Upper lobe of left lung (tissue), 6 donors: Measurements from ENCODE around the gene LHX5. TPM values are rescaled to one million over a fixed set of nuclear protein-coding genes. Genes with fewer than 3 reads are reported as not detected.

Source experiments
- ATAC-seq, 2 donors: fragments of 200-7000 bp; cut with Tn5 transposase; one replicate each; pipeline ENCODE4 v1.9.1; 2022; ENCODE audit warnings: mild to moderate bottlenecking in 2 of 2, moderate library complexity in 2 of 2; ENCODE audit not compliant: low FRiP score in 2 of 2
- DNase-seq, 2 donors: peaks; one replicate each; pipeline ENCODE4 v3.0.0-alpha.2; 2019 to 2020
- H3K27ac ChIP-seq, 4 donors: fragments of 200-600 bp; sonication (generic); one replicate each; pipeline ENCODE4 v1.5.1; 2016 to 2019
- H3K27me3 ChIP-seq, 4 donors: fragments of 200-600 bp; sonication (generic); one replicate each; pipeline ENCODE4 v1.5.1; 2017 to 2019
- H3K36me3 ChIP-seq, 4 donors: fragments of 200-600 bp; sonication (generic); one replicate each; pipeline ENCODE4 v1.5.1; 2016 to 2019
- H3K4me1 ChIP-seq, 4 donors: fragments of 200-600 bp; sonication (generic); one replicate each; pipeline ENCODE4 v1.5.1; 2018 to 2019
- H3K4me3 ChIP-seq, 4 donors: fragments of 200-600 bp; sonication (generic); one replicate each; pipeline ENCODE4 v1.5.1; 2017 to 2019; ENCODE audit warnings: mild to moderate bottlenecking in 2 of 4, moderate library complexity in 1 of 4
- H3K9me3 ChIP-seq, 4 donors: fragments of 200-600 bp; sonication (generic); one replicate each; pipeline ENCODE4 v1.5.1; 2018 to 2019
- EP300 ChIP-seq, 4 donors: sonication (generic); formaldehyde crosslinking; IDR thresholded peaks; one replicate each; pipeline ENCODE4 v1.5.1; 2017; ENCODE audit warnings: antibody characterized with exemption in 4 of 4, control low read depth in 2 of 4
- POLR2A ChIP-seq, 4 donors: fragments of 450-650 bp; IDR thresholded peaks; one replicate each; pipeline ENCODE4 v1.5.1; 2016 to 2017; ENCODE audit warnings: antibody characterized with exemption in 4 of 4, mild to moderate bottlenecking in 2 of 4
- POLR2AphosphoS5 ChIP-seq, 2 donors: sonication (generic); formaldehyde crosslinking; IDR thresholded peaks; one replicate each; pipeline ENCODE4 v1.5.1; 2017; ENCODE audit warnings: antibody characterized with exemption in 2 of 2
- WGBS, 2 donors: methylation state at CpG; one replicate each; pipeline ENCODE4 v1.1.5; 2017 to 2018; 5-methylcytosine and 5-hydroxymethylcytosine counted together
- total RNA-seq, 6 donors: library from RNA; depleted of rRNA in 4 of 6; stranded (reverse); fragments of >200 nt in 4 of 6; gene quantifications; one replicate each; pipeline versions ENCODE4 v1.1.0 to v1.2.1, GENCODE V29; 2016 to 2021
- TF ChIP-seq, protein P1 (sequence below), 6 experiments: fragments of 450-650 bp in 4 of 6; fragments of 200-600 bp in 2 of 6; sonication (generic) in 2 of 6; IDR thresholded peaks; one replicate each; pipeline ENCODE4 v1.5.1; 2016 to 2019; ENCODE audit warnings: antibody characterized with exemption in 6 of 6
- donor health status: DM: no; HTN: no; CAD: no; lungs with moderate emphysema.
- donor health status: DM: no; HTN: yes; CAD: no; lungs with severe emphysema.

The LHX5 gene
- total RNA-seq, 6 donors from 2014 or later = not detected

- no peak for TF ChIP-seq POLR2AphosphoS5 (IDR thresholded peaks at IDR 0.05)
- TF ChIP-seq POLR2A (IDR thresholded peaks at IDR 0.05) = no peak
- TF ChIP-seq, protein P1, sequence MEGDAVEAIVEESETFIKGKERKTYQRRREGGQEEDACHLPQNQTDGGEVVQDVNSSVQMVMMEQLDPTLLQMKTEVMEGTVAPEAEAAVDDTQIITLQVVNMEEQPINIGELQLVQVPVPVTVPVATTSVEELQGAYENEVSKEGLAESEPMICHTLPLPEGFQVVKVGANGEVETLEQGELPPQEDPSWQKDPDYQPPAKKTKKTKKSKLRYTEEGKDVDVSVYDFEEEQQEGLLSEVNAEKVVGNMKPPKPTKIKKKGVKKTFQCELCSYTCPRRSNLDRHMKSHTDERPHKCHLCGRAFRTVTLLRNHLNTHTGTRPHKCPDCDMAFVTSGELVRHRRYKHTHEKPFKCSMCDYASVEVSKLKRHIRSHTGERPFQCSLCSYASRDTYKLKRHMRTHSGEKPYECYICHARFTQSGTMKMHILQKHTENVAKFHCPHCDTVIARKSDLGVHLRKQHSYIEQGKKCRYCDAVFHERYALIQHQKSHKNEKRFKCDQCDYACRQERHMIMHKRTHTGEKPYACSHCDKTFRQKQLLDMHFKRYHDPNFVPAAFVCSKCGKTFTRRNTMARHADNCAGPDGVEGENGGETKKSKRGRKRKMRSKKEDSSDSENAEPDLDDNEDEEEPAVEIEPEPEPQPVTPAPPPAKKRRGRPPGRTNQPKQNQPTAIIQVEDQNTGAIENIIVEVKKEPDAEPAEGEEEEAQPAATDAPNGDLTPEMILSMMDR (IDR thresholded peaks at IDR 0.05) = no peak
- no peak for TF ChIP-seq EP300 (IDR thresholded peaks at IDR 0.05)
- Histone ChIP-seq H3K27ac (no peak overlapping the region), H3K27me3 (no peaks in the 10 kb centered on the region), H3K36me3 (no peaks in the 10 kb centered on the region), H3K9me3 (no peaks in the 10 kb centered on the region), H3K4me1 (peaks cover 2 to 7% (median 2%) of the 10 kb centered on the region in 4 donors), H3K4me3 (no peak overlapping the region)
- no peak for ATAC-seq
- no peak for DNase-seq
- 57 to 71% methylated on average over 9 of the region's 9 CpGs for WGBS, 2 donors
Measured at GRCh38 chr12:113427882-113428281, 43.8 kb downstream of the LHX5 start.

GRCh38 chr12:113425960-113426453, 45.7 kb downstream of the LHX5 start:
- TF ChIP-seq POLR2AphosphoS5 (IDR thresholded peaks at IDR 0.05) = no peak
- TF ChIP-seq, protein P1 (IDR thresholded peaks at IDR 0.05) = no peak
- no peak for TF ChIP-seq POLR2A (IDR thresholded peaks at IDR 0.05)
- TF ChIP-seq EP300 (IDR thresholded peaks at IDR 0.05) = no peak

GRCh38 chr12:113424915-113425823, 46.5 kb downstream of the LHX5 start:
- WGBS, 2 donors = 53 to 59% methylated on average over 14 to 20 of the region's 20 CpGs
- Histone ChIP-seq H3K4me3 (no peak overlapping the region), H3K27ac (no peak overlapping the region), H3K9me3 (no peaks in the 10 kb centered on the region), H3K36me3 (no peaks in the 10 kb centered on the region), H3K27me3 (no peaks in the 10 kb centered on the region), H3K4me1 (peaks cover 5 to 22% (median 11%) of the 10 kb centered on the region in 4 donors)
- DNase-seq = peak in 1 of 2 donors; percentile 40
- ATAC-seq = peak in 1 of 2 donors; percentile 50
- TF ChIP-seq EP300 (IDR thresholded peaks at IDR 0.05) = no peak
- TF ChIP-seq, protein P1 (IDR thresholded peaks at IDR 0.05) = peak; percentile 64 to 80 (median 67)
- TF ChIP-seq POLR2AphosphoS5 (IDR thresholded peaks at IDR 0.05) = no peak
- no peak for TF ChIP-seq POLR2A (IDR thresholded peaks at IDR 0.05)

More at GRCh38 chr12:113425960-113426453, 45.7 kb downstream of the LHX5 start:
- Histone ChIP-seq H3K27ac (no peak overlapping the region), H3K27me3 (no peaks in the 10 kb centered on the region), H3K36me3 (no peaks in the 10 kb centered on the region), H3K4me3 (no peak overlapping the region), H3K9me3 (no peaks in the 10 kb centered on the region), H3K4me1 (peaks cover 5 to 22% (median 11%) of the 10 kb centered on the region in 4 donors)
- no peak for ATAC-seq
- DNase-seq = no peak
- WGBS, 2 donors = 36 to 45% methylated on average over 11 of the region's 11 CpGs

GRCh38 chr12:113424456-113424855, 47.2 kb downstream of the LHX5 start:
- Histone ChIP-seq H3K4me1 (peaks cover 5 to 22% (median 11%) of the 10 kb centered on the region in 4 donors), H3K36me3 (no peaks in the 10 kb centered on the region), H3K27me3 (no peaks in the 10 kb centered on the region), H3K27ac (no peak overlapping the region), H3K9me3 (no peaks in the 10 kb centered on the region), H3K4me3 (no peak overlapping the region)
- 90% methylated on average over 1 of the region's 1 CpG for WGBS, 2 donors
- DNase-seq = no peak
- TF ChIP-seq EP300 (IDR thresholded peaks at IDR 0.05) (no peak), POLR2AphosphoS5 (IDR thresholded peaks at IDR 0.05) (no peak), POLR2A (IDR thresholded peaks at IDR 0.05) (no peak)
- TF ChIP-seq, protein P1 (IDR thresholded peaks at IDR 0.05) = no peak
- no peak for ATAC-seq
